Sigmoid colon (tissue), 4 donors: ENCODE data around the gene SHOC1.

Experiments used
- EP300 ChIP-seq, 4 donors: sonication (generic); formaldehyde crosslinking; IDR thresholded peaks; one replicate each; pipeline ENCODE4 v1.6.1; 2017; ENCODE audit warnings: antibody characterized with exemption in 4 of 4
- POLR2A ChIP-seq, 2 donors: fragments of 450-650 bp; IDR thresholded peaks; one replicate each; pipeline ENCODE4 v1.6.1; 2016; ENCODE audit warnings: antibody characterized with exemption in 2 of 2, mild to moderate bottlenecking in 2 of 2, moderate library complexity in 2 of 2
- TF ChIP-seq, protein P1 (sequence below), 4 experiments: fragments of 450-650 bp in 3 of 4; fragments of 200-600 bp in 1 of 4; IDR thresholded peaks; one replicate each; pipeline ENCODE4 v1.5.1; 2016 to 2019; ENCODE audit warnings: antibody characterized with exemption in 4 of 4, mild to moderate bottlenecking in 3 of 4, moderate library complexity in 2 of 4

DNA sequence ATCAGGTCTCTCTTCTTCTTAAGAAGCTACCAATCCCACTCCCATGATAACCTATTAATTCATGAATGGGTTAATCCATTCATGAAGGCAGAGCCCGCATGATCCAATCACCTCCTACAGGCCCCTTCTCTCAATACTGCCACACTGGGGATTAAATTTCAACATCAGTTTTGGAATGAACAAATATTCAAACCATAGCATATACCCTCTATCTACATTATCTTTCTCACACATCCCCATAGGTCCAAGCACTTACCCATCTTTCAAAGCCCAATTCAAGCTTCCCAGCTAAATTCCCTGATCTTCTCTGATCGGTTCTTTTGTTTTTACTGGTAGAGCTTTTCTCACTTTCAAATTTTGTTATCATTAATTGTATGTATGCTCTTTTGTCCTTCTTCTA is 10.5 kb upstream of the SHOC1 start:
- TF ChIP-seq, protein P1, sequence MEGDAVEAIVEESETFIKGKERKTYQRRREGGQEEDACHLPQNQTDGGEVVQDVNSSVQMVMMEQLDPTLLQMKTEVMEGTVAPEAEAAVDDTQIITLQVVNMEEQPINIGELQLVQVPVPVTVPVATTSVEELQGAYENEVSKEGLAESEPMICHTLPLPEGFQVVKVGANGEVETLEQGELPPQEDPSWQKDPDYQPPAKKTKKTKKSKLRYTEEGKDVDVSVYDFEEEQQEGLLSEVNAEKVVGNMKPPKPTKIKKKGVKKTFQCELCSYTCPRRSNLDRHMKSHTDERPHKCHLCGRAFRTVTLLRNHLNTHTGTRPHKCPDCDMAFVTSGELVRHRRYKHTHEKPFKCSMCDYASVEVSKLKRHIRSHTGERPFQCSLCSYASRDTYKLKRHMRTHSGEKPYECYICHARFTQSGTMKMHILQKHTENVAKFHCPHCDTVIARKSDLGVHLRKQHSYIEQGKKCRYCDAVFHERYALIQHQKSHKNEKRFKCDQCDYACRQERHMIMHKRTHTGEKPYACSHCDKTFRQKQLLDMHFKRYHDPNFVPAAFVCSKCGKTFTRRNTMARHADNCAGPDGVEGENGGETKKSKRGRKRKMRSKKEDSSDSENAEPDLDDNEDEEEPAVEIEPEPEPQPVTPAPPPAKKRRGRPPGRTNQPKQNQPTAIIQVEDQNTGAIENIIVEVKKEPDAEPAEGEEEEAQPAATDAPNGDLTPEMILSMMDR (IDR thresholded peaks at IDR 0.05): no peak
- TF ChIP-seq POLR2A (IDR thresholded peaks at IDR 0.05) (no peak), EP300 (IDR thresholded peaks at IDR 0.05) (no peak)
